Measurements from ENCODE around the gene POU2F2. TPM values are rescaled to one million over a fixed set of nuclear protein-coding genes. Genes with fewer than 3 reads are reported as not detected.

Gene POU2F2
- 71.5 and 72.0 TPM in 2 replicates for total RNA-seq

- Mint-ChIP-seq H3K9me3 (no peaks in the 10 kb centered on the region), H3K4me1 (peaks cover 67% of the 10 kb centered on the region), H3K36me3 (ENCODE audit: low read depth) (peaks cover 24% of the 10 kb centered on the region), H3K27me3 (no peaks in the 10 kb centered on the region), H3K27ac (peak within 1 kb of the TSS; percentile 81), H3K4me3 (peak within 1 kb of the TSS; percentile 88)
- intact Hi-C loops (cut with micrococcal nuclease), result loop anchor here (1.0 to 10.0 kb wide), 8 partner anchors 9 to 293 kb away; partner anchors contain the start of genes DEDD2, GSK3A, LIPE and PAFAH1B3
- DNase-seq, result peak; percentile 96
These were observed at the start of gene POU2F2 for GRCh38 chr19:42132030-42132628. Gene POU2F2, minus strand, starts transcription at chr19:42132446. Its CDS starts 35 bp downstream, at chr19:42132411.

- Mint-ChIP-seq H3K36me3 (ENCODE audit: low read depth) (no peaks in the 10 kb centered on the region), H3K4me1 (peaks cover 26% of the 10 kb centered on the region), H3K4me3 (no peak overlapping the region), H3K27me3 (peaks cover 38% of the 10 kb centered on the region), H3K27ac (no peak overlapping the region), H3K9me3 (no peaks in the 10 kb centered on the region)
- intact Hi-C loops (cut with micrococcal nuclease), result loop anchor here (5.0 kb wide), 1 partner anchor 143 kb away; no protein-coding TSS in a partner anchor
- DNase-seq, result peak; percentile 64
These were observed 46.8 kb upstream of the POU2F2 start for GRCh38 chr19:42178791-42179674.

- no peak overlapping the region for H3K27ac Mint-ChIP-seq
- H3K27me3 Mint-ChIP-seq, result peaks cover 43% of the 10 kb centered on the region
- no peak overlapping the region for H3K4me3 Mint-ChIP-seq
- no peak for DNase-seq
- no peaks in the 10 kb centered on the region for H3K36me3 Mint-ChIP-seq (ENCODE audit: low read depth)
- no peaks in the 10 kb centered on the region for H3K9me3 Mint-ChIP-seq
- intact Hi-C loops (cut with micrococcal nuclease), result loop anchor here (2.0 to 5.0 kb wide), 3 partner anchors 45 to 145 kb away; partner anchors contain the start of gene POU2F2
- H3K4me1 Mint-ChIP-seq, result peaks cover 19% of the 10 kb centered on the region
These were observed 45.4 kb upstream of the POU2F2 start for GRCh38 chr19:42177686-42178019.

GRCh38 chr19:42176990-42177685 lies 44.9 kb upstream of the POU2F2 start:
- DNase-seq, result peak; percentile 94
- Mint-ChIP-seq H3K27me3 (peaks cover 41% of the 10 kb centered on the region), H3K4me1 (peaks cover 16% of the 10 kb centered on the region), H3K4me3 (peak overlapping the region; percentile 90), H3K9me3 (no peaks in the 10 kb centered on the region), H3K36me3 (ENCODE audit: low read depth) (no peaks in the 10 kb centered on the region), H3K27ac (no peak overlapping the region)
- intact Hi-C loops (cut with micrococcal nuclease), result loop anchor here (2.0 to 5.0 kb wide), 3 partner anchors 44 to 145 kb away; partner anchors contain the start of gene POU2F2

DNA sequence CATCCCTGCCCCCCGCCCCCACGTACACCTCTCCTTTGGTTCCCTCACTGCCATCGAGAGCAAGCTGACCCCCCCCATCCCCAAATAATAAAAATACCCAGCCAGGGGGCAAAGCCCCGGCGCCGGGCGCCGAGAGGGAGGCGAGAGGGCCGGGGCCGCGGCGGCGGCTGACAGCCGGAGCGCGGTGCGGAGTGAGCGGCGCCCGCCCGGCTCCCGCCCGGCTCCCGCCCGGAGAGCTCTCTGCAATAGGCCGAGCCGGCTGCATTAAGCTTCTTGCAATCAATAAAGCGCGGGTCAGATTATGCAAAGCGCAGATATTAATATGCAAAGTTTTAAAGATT lies 44.4 kb upstream of the POU2F2 start:
- Mint-ChIP-seq H3K36me3 (ENCODE audit: low read depth) (no peaks in the 10 kb centered on the region), H3K9me3 (no peaks in the 10 kb centered on the region), H3K27ac (no peak overlapping the region)

GRCh38 chr19:42175952-42176648 lies 43.9 kb upstream of the POU2F2 start:
- peak; percentile 78 for DNase-seq
- H3K9me3 Mint-ChIP-seq, result no peaks in the 10 kb centered on the region
- intact Hi-C loops (cut with micrococcal nuclease), result loop anchor here (2.0 to 5.0 kb wide), 3 partner anchors 43 to 146 kb away; partner anchors contain the start of gene POU2F2
- peak overlapping the region; percentile 52 for H3K27ac Mint-ChIP-seq
- peaks cover 14% of the 10 kb centered on the region for H3K4me1 Mint-ChIP-seq
- peak overlapping the region; percentile 90 for H3K4me3 Mint-ChIP-seq
- H3K27me3 Mint-ChIP-seq, result peaks cover 37% of the 10 kb centered on the region
- H3K36me3 Mint-ChIP-seq (ENCODE audit: low read depth), result no peaks in the 10 kb centered on the region

More for the DNA sequence above, 44.4 kb upstream of the POU2F2 start:
- H3K27me3 Mint-ChIP-seq, result peaks cover 37% of the 10 kb centered on the region
- H3K4me3 Mint-ChIP-seq, result peak overlapping the region; percentile 90
- no peak for DNase-seq
- peaks cover 14% of the 10 kb centered on the region for H3K4me1 Mint-ChIP-seq
- intact Hi-C loops (cut with micrococcal nuclease), result loop anchor here (2.0 to 5.0 kb wide), 3 partner anchors 44 to 146 kb away; partner anchors contain the start of gene POU2F2

DNA sequence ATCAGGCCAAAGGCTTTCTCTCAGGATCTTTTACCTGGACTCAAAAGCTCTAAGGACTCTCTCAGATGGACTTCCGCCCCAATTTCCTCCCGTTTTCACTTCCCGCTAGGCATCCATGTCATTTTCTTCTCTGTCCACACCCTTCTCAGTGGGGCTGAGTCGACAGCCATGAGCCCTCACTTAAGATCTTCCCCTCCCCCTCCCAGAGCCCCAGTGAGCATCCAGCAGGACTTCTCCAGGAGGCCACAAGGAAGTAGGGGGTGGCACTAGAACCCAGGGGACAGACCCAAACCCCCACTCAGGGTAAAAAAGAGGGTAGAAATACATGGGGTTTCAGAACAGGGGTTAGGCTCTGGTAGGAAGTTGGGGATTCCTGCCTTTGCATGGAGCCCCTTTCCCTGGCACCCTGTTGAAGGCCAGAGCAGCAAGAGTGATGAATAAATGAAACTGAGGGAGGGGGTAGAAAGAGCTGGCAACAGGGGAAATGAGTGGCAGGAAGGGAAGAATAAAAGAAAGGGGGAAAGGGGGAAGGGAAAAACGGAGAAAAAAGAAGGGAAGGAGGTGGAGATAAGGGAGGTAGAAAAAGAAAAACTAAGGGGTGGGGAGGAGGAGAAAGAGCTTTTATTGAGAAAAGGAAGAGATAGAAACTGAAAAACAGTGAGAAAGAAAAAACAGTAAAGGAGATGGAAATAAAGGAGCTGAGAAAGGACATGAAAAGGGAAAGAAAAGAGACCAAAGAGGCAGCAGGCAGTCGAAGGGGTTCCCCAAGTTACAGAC lies 42.9 kb upstream of the POU2F2 start:
- Mint-ChIP-seq H3K36me3 (ENCODE audit: low read depth) (no peaks in the 10 kb centered on the region), H3K4me1 (peaks cover 14% of the 10 kb centered on the region), H3K4me3 (peak overlapping the region; percentile 90), H3K27ac (no peak overlapping the region), H3K9me3 (no peaks in the 10 kb centered on the region), H3K27me3 (peaks cover 36% of the 10 kb centered on the region)
- DNase-seq, result no peak
- intact Hi-C loops (cut with micrococcal nuclease), result loop anchor here (5.0 kb wide), 1 partner anchor 147 kb away; no protein-coding TSS in a partner anchor

DNA sequence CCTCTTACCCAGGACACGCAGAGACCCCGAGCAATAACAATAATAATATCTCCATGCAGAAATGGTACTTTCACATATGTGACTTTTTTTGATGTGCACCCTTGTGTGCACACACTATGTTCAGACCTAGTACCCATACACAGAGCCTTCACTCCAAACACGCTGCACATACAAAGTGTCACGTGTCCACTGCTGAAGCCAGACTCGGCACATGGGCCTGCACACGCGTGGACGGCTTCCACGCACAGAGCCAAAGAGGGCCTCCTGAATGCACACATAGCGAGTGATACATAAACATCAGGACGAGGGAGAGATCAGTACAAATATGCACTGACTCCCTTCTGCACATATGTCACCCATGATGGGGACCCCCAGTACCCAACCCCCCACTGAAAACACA lies 41.9 kb upstream of the POU2F2 start:
- no peaks in the 10 kb centered on the region for H3K9me3 Mint-ChIP-seq
- intact Hi-C loops (cut with micrococcal nuclease), result no loop called here
- peaks cover 28% of the 10 kb centered on the region for H3K27me3 Mint-ChIP-seq
- no peaks in the 10 kb centered on the region for H3K36me3 Mint-ChIP-seq (ENCODE audit: low read depth)
- H3K4me3 Mint-ChIP-seq, result no peak overlapping the region
- peaks cover 14% of the 10 kb centered on the region for H3K4me1 Mint-ChIP-seq
- H3K27ac Mint-ChIP-seq, result no peak overlapping the region
- no peak for DNase-seq

DNA sequence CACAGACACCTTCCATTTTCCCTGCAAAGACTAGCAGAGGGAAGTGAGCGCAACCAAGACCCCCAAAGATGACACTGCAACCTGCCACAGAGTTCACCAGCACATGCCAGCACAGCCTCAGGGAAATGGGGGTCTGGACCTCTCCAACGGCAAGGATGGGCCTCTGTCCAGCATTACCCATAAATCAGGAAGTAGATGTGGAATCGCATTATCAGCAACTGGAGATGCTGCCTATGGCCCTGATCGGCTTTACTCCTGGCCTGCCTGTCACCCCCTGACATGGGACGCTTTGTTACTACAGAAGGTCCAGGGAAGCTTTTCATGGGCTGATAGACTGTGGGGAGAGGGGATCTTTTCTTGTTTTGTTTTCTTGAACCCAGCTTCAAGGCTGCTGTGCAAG lies 41.4 kb upstream of the POU2F2 start:
- intact Hi-C loops (cut with micrococcal nuclease), result no loop called here
- H3K4me1 Mint-ChIP-seq, result peaks cover 14% of the 10 kb centered on the region
- DNase-seq, result no peak
- no peak overlapping the region for H3K27ac Mint-ChIP-seq
- peaks cover 28% of the 10 kb centered on the region for H3K27me3 Mint-ChIP-seq
- H3K9me3 Mint-ChIP-seq, result no peaks in the 10 kb centered on the region
- no peak overlapping the region for H3K4me3 Mint-ChIP-seq
- H3K36me3 Mint-ChIP-seq (ENCODE audit: low read depth), result no peaks in the 10 kb centered on the region

DNA sequence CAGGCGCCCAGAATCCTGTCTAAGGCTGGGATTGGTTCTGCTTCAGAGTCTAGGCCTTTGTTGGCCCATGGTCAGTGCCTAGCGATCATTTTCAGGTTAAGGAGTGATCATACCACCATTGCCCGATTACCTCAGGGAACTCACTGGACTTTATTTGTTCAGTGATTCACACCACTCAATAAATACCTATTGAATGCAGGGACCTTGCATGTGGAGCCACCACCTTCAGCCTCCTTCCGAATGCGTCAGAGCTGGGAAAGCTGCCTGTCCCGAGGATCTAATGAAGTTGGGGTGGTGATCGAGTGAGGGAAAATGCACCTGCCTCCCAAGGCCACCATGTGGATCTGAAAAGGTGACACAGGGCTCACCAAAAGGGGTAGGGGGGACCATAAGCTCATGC lies 40.0 kb upstream of the POU2F2 start:
- Mint-ChIP-seq H3K9me3 (no peaks in the 10 kb centered on the region), H3K27me3 (peaks cover 28% of the 10 kb centered on the region)

DNA sequence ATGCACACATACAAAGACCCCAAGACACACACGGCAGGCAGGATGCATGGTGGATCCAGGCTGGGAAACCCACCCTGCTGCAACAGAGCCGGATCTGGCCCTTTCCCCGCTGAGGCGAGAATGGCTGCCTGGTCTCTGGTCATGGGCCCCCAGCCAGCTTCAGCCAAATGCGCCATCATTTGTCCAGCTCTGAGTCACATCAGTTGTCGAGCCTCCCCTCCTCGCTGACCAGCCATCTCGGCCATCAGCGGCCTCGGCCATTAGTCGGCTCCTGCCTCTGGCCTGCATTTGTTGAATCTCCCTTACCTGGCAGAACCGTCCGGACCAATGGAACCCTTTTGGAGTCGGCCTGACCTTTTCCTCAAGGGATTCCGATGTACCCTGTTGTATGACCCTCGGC lies 38.5 kb upstream of the POU2F2 start:
- Mint-ChIP-seq H3K4me1 (peaks cover 7% of the 10 kb centered on the region), H3K9me3 (no peaks in the 10 kb centered on the region), H3K27ac (no peak overlapping the region), H3K36me3 (ENCODE audit: low read depth) (no peaks in the 10 kb centered on the region), H3K4me3 (no peak overlapping the region), H3K27me3 (peaks cover 22% of the 10 kb centered on the region)
- DNase-seq, result no peak
- intact Hi-C loops (cut with micrococcal nuclease), result no loop called here

More for the DNA sequence above, 40.0 kb upstream of the POU2F2 start:
- Mint-ChIP-seq H3K27ac (no peak overlapping the region), H3K4me3 (no peak overlapping the region), H3K4me1 (peaks cover 14% of the 10 kb centered on the region), H3K36me3 (ENCODE audit: low read depth) (no peaks in the 10 kb centered on the region)
- intact Hi-C loops (cut with micrococcal nuclease), result no loop called here
- no peak for DNase-seq

DNA sequence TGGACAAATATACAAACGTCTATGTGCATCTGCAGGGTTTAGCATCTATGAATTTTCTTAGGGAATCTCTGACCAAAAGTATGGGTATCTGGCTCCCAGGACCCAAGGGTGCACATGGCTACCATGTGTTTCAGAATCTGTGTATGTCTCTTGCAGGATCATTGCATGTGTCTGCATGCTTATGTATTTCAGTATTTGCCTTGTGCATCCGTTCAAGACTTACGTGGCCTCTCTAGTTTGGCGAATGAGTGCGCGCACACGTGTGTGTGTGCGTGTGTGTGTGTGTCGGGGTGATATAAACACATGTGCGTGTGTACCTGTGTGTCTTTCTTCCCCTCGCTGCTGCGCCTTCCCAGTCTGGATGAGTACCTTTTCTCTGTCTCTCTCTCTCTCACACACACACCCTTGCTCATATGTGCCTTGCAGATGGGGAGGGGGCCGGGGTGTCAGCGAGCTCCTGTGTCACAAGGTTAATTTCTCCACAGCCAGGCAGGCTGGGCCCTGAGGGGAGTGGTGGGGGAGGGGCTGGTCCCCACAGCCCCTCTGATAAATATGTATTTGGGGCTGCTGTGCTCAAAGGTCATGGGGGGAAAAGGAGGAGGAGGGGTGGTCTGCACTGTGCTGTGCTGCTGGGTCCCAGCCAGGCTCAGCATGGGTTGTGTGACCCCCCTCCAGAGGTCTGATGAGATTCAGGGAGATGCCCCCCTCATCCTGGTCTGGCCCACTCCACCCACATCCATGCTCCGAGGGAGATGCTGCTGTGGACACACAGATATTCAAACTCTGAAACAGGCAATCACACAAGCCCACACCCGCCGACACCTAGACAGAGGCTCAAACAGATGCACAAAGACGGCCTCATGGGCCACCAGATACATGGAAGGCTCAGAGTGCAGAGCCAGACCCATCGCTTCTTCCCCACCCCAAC lies 37.5 kb upstream of the POU2F2 start:
- intact Hi-C loops (cut with micrococcal nuclease), result no loop called here
- no peak for DNase-seq
- H3K27ac Mint-ChIP-seq, result no peak overlapping the region
- H3K27me3 Mint-ChIP-seq, result peaks cover 16% of the 10 kb centered on the region
- no peak overlapping the region for H3K4me3 Mint-ChIP-seq
- H3K4me1 Mint-ChIP-seq, result peaks cover 3% of the 10 kb centered on the region
- H3K9me3 Mint-ChIP-seq, result no peaks in the 10 kb centered on the region
- no peaks in the 10 kb centered on the region for H3K36me3 Mint-ChIP-seq (ENCODE audit: low read depth)
